Right lobe of liver (tissue), 6 donors: ENCODE data around the gene PRR29. TPM values are rescaled to one million over a fixed set of nuclear protein-coding genes. Genes with fewer than 3 reads are reported as not detected.

Source experiments
- ATAC-seq, 4 donors: fragments of 200-7000 bp; cut with Tn5 transposase; one replicate each; pipeline ENCODE4 v1.9.1; 2020; ENCODE audit warnings: mild to moderate bottlenecking in 4 of 4, moderate library complexity in 4 of 4
- DNase-seq, 3 donors: peaks; one replicate each; pipeline ENCODE4 v3.0.0-alpha.2; 2020
- H3K27ac ChIP-seq, 3 donors: fragments of 200-600 bp; one replicate each; pipeline ENCODE4 v1.8.0; 2022
- H3K27me3 ChIP-seq, 2 donors: fragments of 200-600 bp; one replicate each; pipeline ENCODE4 v1.8.0; 2022
- H3K36me3 ChIP-seq, 4 donors: fragments of 200-600 bp; sonication (generic) in 1 of 4; one replicate each; pipeline versions ENCODE4 v1.5.1 to v1.8.0; 2017 to 2022; ENCODE audit warnings: control low read depth in 1 of 4
- H3K4me1 ChIP-seq, 4 donors: fragments of 200-600 bp; sonication (generic) in 1 of 4; one replicate each; pipeline versions ENCODE4 v1.5.1 to v1.8.0; 2017 to 2022; ENCODE audit warnings: control low read depth in 1 of 4
- H3K4me3 ChIP-seq, 3 donors: fragments of 200-600 bp; one replicate each; pipeline ENCODE4 v1.8.0; 2022
- H3K9me3 ChIP-seq, 4 donors: fragments of 200-600 bp; sonication (generic) in 1 of 4; one replicate each; pipeline versions ENCODE4 v1.5.1 to v1.8.0; 2017 to 2022; ENCODE audit warnings: control low read depth in 1 of 4
- POLR2A ChIP-seq: fragments of 450-650 bp; IDR thresholded peaks from one replicate; pipeline ENCODE4 v1.6.1; 2017; ENCODE audit warnings: antibody characterized with exemption, mild to moderate bottlenecking
- WGBS: methylation state at CpG from one replicate; pipeline ENCODE4 v1.1.6; 2018; ENCODE audit warnings: low coverage, low lambda C conversion rate; ENCODE audit not compliant: insufficient coverage; ENCODE audit errors: missing lambda C conversion rate; 5-methylcytosine and 5-hydroxymethylcytosine counted together
- intact Hi-C, 2 donors: fragments of 100-400 bp; cut with DNase I; formaldehyde crosslinking; loops; one replicate each; pipeline versions ENCODE4 v1.11.2 to v1.14.1; 2022
- total RNA-seq, 6 experiments: library from RNA; depleted of rRNA in 2 of 6; stranded (reverse); fragments of >200 nt in 2 of 6; fragmentation: NEBNext Ultra II Directional in 3 of 6; extraction: Animal tissue kit (Norgen Biotek cat#: 25700) in 3 of 6; gene quantifications; one replicate each; pipeline versions ENCODE4 v1.1.0 to v1.2.4, GENCODE V29; 2016 to 2023
- TF ChIP-seq, protein P1 (sequence below), 4 donors: fragments of 200-600 bp in 3 of 4; fragments of 450-650 bp in 1 of 4; IDR thresholded peaks; one replicate each; pipeline versions ENCODE4 v1.5.1 to v1.8.0; 2016 to 2022; ENCODE audit warnings: antibody characterized with exemption in 4 of 4, mild to moderate bottlenecking in 2 of 4
- donor health status: DM: no; HTN: yes; CAD: no.
- donor health status: DM: no; HTN: no; CAD: no.
- donor health status: DM: no; HTN: no; CAD: no.
- donor health status: DM: no; HTN: yes; CAD: no.
- donor health status: DM: no; HTN: yes; CAD: no.

The PRR29 gene
- total RNA-seq, 6 experiments from 2014 or later, result 0.07 to 0.33 (median 0.12) TPM; not detected in 3

GRCh38 chr17:64001763-64002529 lies 3.8 kb downstream of the PRR29 start:
- DNase-seq (peak in 1 of 3 donors; percentile 49), ATAC-seq (peak in 2 of 4 donors; percentile 24 to 48)
- no peak overlapping the region for H3K4me3 ChIP-seq
- no peaks in the 10 kb centered on the region for H3K9me3 ChIP-seq
- no peaks in the 10 kb centered on the region for H3K27me3 ChIP-seq
- intact Hi-C loops, result loop anchor here in 1 of 2 donors (10.0 kb wide), 1 partner anchor 57 kb away; no protein-coding TSS in a partner anchor
- no peak for TF ChIP-seq POLR2A
- TF ChIP-seq, protein P1, sequence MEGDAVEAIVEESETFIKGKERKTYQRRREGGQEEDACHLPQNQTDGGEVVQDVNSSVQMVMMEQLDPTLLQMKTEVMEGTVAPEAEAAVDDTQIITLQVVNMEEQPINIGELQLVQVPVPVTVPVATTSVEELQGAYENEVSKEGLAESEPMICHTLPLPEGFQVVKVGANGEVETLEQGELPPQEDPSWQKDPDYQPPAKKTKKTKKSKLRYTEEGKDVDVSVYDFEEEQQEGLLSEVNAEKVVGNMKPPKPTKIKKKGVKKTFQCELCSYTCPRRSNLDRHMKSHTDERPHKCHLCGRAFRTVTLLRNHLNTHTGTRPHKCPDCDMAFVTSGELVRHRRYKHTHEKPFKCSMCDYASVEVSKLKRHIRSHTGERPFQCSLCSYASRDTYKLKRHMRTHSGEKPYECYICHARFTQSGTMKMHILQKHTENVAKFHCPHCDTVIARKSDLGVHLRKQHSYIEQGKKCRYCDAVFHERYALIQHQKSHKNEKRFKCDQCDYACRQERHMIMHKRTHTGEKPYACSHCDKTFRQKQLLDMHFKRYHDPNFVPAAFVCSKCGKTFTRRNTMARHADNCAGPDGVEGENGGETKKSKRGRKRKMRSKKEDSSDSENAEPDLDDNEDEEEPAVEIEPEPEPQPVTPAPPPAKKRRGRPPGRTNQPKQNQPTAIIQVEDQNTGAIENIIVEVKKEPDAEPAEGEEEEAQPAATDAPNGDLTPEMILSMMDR (IDR thresholded peaks at IDR 0.05), result no peak
- no peaks in the 10 kb centered on the region for H3K36me3 ChIP-seq
- peaks cover 0 to 15% (median 0%) of the 10 kb centered on the region in 4 donors for H3K4me1 ChIP-seq
- no peak overlapping the region for H3K27ac ChIP-seq
- WGBS, result 54% methylated on average over 7 of the region's 14 CpGs

GRCh38 chr17:64002658-64003525 lies 4.7 kb downstream of the PRR29 start:
- ATAC-seq (no peak), DNase-seq (peak in 1 of 3 donors; percentile 35)
- Histone ChIP-seq H3K9me3 (no peaks in the 10 kb centered on the region), H3K36me3 (no peaks in the 10 kb centered on the region), H3K4me3 (no peak overlapping the region), H3K27me3 (no peaks in the 10 kb centered on the region), H3K27ac (no peak overlapping the region), H3K4me1 (peaks cover 0 to 10% (median 0%) of the 10 kb centered on the region in 4 donors)
- TF ChIP-seq, protein P1 (IDR thresholded peaks at IDR 0.05), result no peak
- no peak for TF ChIP-seq POLR2A
- intact Hi-C loops, result loop anchor here in 1 of 2 donors (10.0 kb wide), 1 partner anchor 58 kb away; no protein-coding TSS in a partner anchor
- 56% methylated on average over 4 of the region's 22 CpGs for WGBS

GRCh38 chr17:64003526-64004121 lies 5.5 kb downstream of the PRR29 start:
- ATAC-seq (no peak), DNase-seq (peak in 1 of 3 donors; percentile 37)
- intact Hi-C loops, result loop anchor here in 1 of 2 donors (10.0 kb wide), 1 partner anchor 59 kb away; no protein-coding TSS in a partner anchor
- Histone ChIP-seq H3K36me3 (no peaks in the 10 kb centered on the region), H3K4me3 (no peak overlapping the region), H3K4me1 (peaks cover 0 to 3% (median 0%) of the 10 kb centered on the region in 4 donors), H3K9me3 (no peaks in the 10 kb centered on the region), H3K27ac (no peak overlapping the region), H3K27me3 (no peaks in the 10 kb centered on the region)
- no peak for TF ChIP-seq POLR2A
- TF ChIP-seq, protein P1 (IDR thresholded peaks at IDR 0.05), result no peak
- 74% methylated on average over 7 of the region's 13 CpGs for WGBS

- H3K4me3 ChIP-seq, result no peak overlapping the region
Observed at GRCh38 chr17:64004218-64004770, 6.1 kb downstream of the PRR29 start.

More at GRCh38 chr17:64004218-64004770, 6.1 kb downstream of the PRR29 start:
- Histone ChIP-seq H3K9me3 (no peaks in the 10 kb centered on the region), H3K27ac (no peak overlapping the region), H3K27me3 (no peaks in the 10 kb centered on the region), H3K36me3 (no peaks in the 10 kb centered on the region), H3K4me1 (peaks cover 0 to 3% (median 0%) of the 10 kb centered on the region in 4 donors)
- DNase-seq (peak in 1 of 3 donors; percentile 28), ATAC-seq (no peak)
- TF ChIP-seq POLR2A, result no peak
- TF ChIP-seq, protein P1 (IDR thresholded peaks at IDR 0.05), result no peak
- WGBS, result 91% methylated on average over 7 of the region's 7 CpGs
- intact Hi-C loops, result loop anchor here in 1 of 2 donors (10.0 kb wide), 1 partner anchor 59 kb away; no protein-coding TSS in a partner anchor
